Colonic mucosa (tissue), 4 donors: ENCODE results near the gene CUX1. TPM values are rescaled to one million over a fixed set of nuclear protein-coding genes. Genes with fewer than 3 reads are reported as not detected.
A peak's percentile ranks its signal among the peaks of the same experiment; 100 is the strongest.

Experiments used
- DNase-seq: peaks from one replicate; pipeline ENCODE4 v3.0.0-alpha.2; 2020
- H3K27ac ChIP-seq: fragments of 200-600 bp; one replicate; pipeline ENCODE4 v1.8.0; 2021
- H3K27me3 ChIP-seq: fragments of 200-600 bp; one replicate; pipeline ENCODE4 v1.8.0; 2021
- H3K36me3 ChIP-seq: fragments of 200-600 bp; one replicate; pipeline ENCODE4 v1.8.0; 2021
- H3K4me1 ChIP-seq: fragments of 200-600 bp; one replicate; pipeline ENCODE4 v1.8.0; 2021; ENCODE audit warnings: mild to moderate bottlenecking
- H3K4me3 ChIP-seq: fragments of 200-600 bp; one replicate; pipeline ENCODE4 v1.8.0; 2021
- H3K9ac ChIP-seq, 2 donors: one replicate each; pipeline ENCODE4 v1.7.0; 2013; ENCODE audit warnings: control low read depth in 2 of 2, low read depth in 2 of 2, low read length in 2 of 2
- H3K9me3 ChIP-seq: fragments of 200-600 bp; one replicate; pipeline ENCODE4 v1.8.0; 2021
- CTCF ChIP-seq: fragments of 200-600 bp; IDR thresholded peaks from one replicate; pipeline ENCODE4 v1.8.0; 2022; ENCODE audit warnings: antibody characterized with exemption, mild to moderate bottlenecking
- intact Hi-C: fragments of 100-400 bp; cut with DNase I; formaldehyde crosslinking; loops from one replicate; pipeline ENCODE4 v1.14.1; 2022
- total RNA-seq, 2 donors: library from RNA; stranded (reverse); fragmentation: NEBNext Ultra II Directional in 1 of 2; extraction: Animal tissue kit (Norgen Biotek cat#: 25700) in 1 of 2; gene quantifications; one replicate each; pipeline ENCODE4 v1.2.1, GENCODE V29; 2021
- donor health status: healthy.
- donor health status: DM: no; HTN: no; CAD: no.
- donor health status: DM: no; HTN: no; CAD: no.

Gene CUX1
- total RNA-seq, 2 donors from 2014 or later, result 68.5 to 97.5 TPM

GRCh38 chr7:101916041-101916800 is 98.8 kb downstream of the CUX1 start:
- no peak overlapping the region for H3K27ac ChIP-seq

GRCh38 chr7:101916876-101917275 is 99.5 kb downstream of the CUX1 start:
- DNase-seq, result no peak
- no peaks in the 10 kb centered on the region for H3K9me3 ChIP-seq
- H3K36me3 ChIP-seq, result no peaks in the 10 kb centered on the region
- H3K27me3 ChIP-seq, result no peaks in the 10 kb centered on the region
- no peak overlapping the region for H3K27ac ChIP-seq
- TF ChIP-seq CTCF, result no peak
- intact Hi-C loops, result no loop called here
- no peak overlapping the region for H3K9ac ChIP-seq
- no peaks in the 10 kb centered on the region for H3K4me1 ChIP-seq
- H3K4me3 ChIP-seq, result no peak overlapping the region

More at GRCh38 chr7:101916041-101916800, 98.8 kb downstream of the CUX1 start:
- TF ChIP-seq CTCF, result no peak
- no peaks in the 10 kb centered on the region for H3K4me1 ChIP-seq
- no peaks in the 10 kb centered on the region for H3K27me3 ChIP-seq
- H3K36me3 ChIP-seq, result no peaks in the 10 kb centered on the region
- intact Hi-C loops, result no loop called here
- H3K9ac ChIP-seq, result no peak overlapping the region
- H3K4me3 ChIP-seq, result no peak overlapping the region
- no peak for DNase-seq
- no peaks in the 10 kb centered on the region for H3K9me3 ChIP-seq

- DNase-seq, result no peak
- H3K27me3 ChIP-seq, result no peaks in the 10 kb centered on the region
- TF ChIP-seq CTCF, result no peak
- no peak overlapping the region for H3K4me3 ChIP-seq
- H3K36me3 ChIP-seq, result no peaks in the 10 kb centered on the region
- H3K9me3 ChIP-seq, result no peaks in the 10 kb centered on the region
- H3K4me1 ChIP-seq, result no peaks in the 10 kb centered on the region
- no peak overlapping the region for H3K9ac ChIP-seq
- H3K27ac ChIP-seq, result no peak overlapping the region
- intact Hi-C loops, result no loop called here
Observed at GRCh38 chr7:101917566-101917965, 100.1 kb downstream of the CUX1 start.

- no peaks in the 10 kb centered on the region for H3K9me3 ChIP-seq
- H3K27me3 ChIP-seq, result no peaks in the 10 kb centered on the region
- intact Hi-C loops, result no loop called here
- no peak for DNase-seq
- H3K4me3 ChIP-seq, result no peak overlapping the region
- H3K4me1 ChIP-seq, result no peaks in the 10 kb centered on the region
- no peak overlapping the region for H3K9ac ChIP-seq
- no peak for TF ChIP-seq CTCF
- no peak overlapping the region for H3K27ac ChIP-seq
- H3K36me3 ChIP-seq, result no peaks in the 10 kb centered on the region
Observed at GRCh38 chr7:101918426-101918825, 101.0 kb downstream of the CUX1 start.

GRCh38 chr7:101919363-101920115 is 102.1 kb downstream of the CUX1 start:
- Histone ChIP-seq H3K9me3 (no peaks in the 10 kb centered on the region), H3K36me3 (no peaks in the 10 kb centered on the region), H3K9ac (peak overlapping the region in 1 of 2 donors; percentile 12), H3K4me3 (no peak overlapping the region), H3K4me1 (no peaks in the 10 kb centered on the region), H3K27ac (no peak overlapping the region), H3K27me3 (no peaks in the 10 kb centered on the region)
- TF ChIP-seq CTCF, result no peak
- no peak for DNase-seq
- intact Hi-C loops, result no loop called here
